IPS-18a (cell line): Measurements from ENCODE around the gene ECM1.

ENCODE experiments used
- H3K27ac ChIP-seq: one replicate; pipeline ENCODE4 v1.5.1; 2013; ENCODE audit warnings: low read length
- H3K27me3 ChIP-seq: one replicate; pipeline ENCODE4 v1.6.1; 2013; ENCODE audit warnings: mild to moderate bottlenecking, low read length; ENCODE audit not compliant: control insufficient read depth, insufficient read depth
- H3K36me3 ChIP-seq: one replicate; pipeline ENCODE4 v1.6.1; 2013; ENCODE audit warnings: low read depth, low read length; ENCODE audit not compliant: control insufficient read depth
- H3K4me1 ChIP-seq: one replicate; pipeline ENCODE4 v1.6.1; 2013; ENCODE audit warnings: low read depth, low read length; ENCODE audit not compliant: control insufficient read depth
- H3K4me3 ChIP-seq: one replicate; pipeline ENCODE4 v1.5.1; 2013; ENCODE audit warnings: low read length
- H3K9ac ChIP-seq: one replicate; pipeline ENCODE4 v1.6.1; 2013; ENCODE audit warnings: mild to moderate bottlenecking, low read length, moderate library complexity
- H3K9me3 ChIP-seq: one replicate; pipeline ENCODE4 v1.6.1; 2013; ENCODE audit warnings: low read depth, low read length; ENCODE audit not compliant: control insufficient read depth

The ECM1 gene

GRCh38 chr1:150507912-150508864 lies at the start of gene ECM1:
Gene ECM1, plus strand, starts transcription at chr1:150508109. Its CDS starts 101 bp downstream, at chr1:150508210.
- no peak within 1 kb of the TSS for H3K9ac ChIP-seq
- no peak within 1 kb of the TSS for H3K4me3 ChIP-seq
- no peak within 1 kb of the TSS for H3K27ac ChIP-seq
- no peaks in the 10 kb centered on the region for H3K9me3 ChIP-seq
- H3K36me3 ChIP-seq = peaks cover 33% of the 10 kb centered on the region
- H3K27me3 ChIP-seq = no peaks in the 10 kb centered on the region
- no peaks in the 10 kb centered on the region for H3K4me1 ChIP-seq

- H3K36me3 ChIP-seq = peaks cover 24% of the 10 kb centered on the region
- no peaks in the 10 kb centered on the region for H3K4me1 ChIP-seq
- H3K9ac ChIP-seq = no peak overlapping the region
- H3K4me3 ChIP-seq = no peak overlapping the region
- H3K9me3 ChIP-seq = no peaks in the 10 kb centered on the region
- H3K27me3 ChIP-seq = no peaks in the 10 kb centered on the region
- H3K27ac ChIP-seq = no peak overlapping the region
These were observed 43.5 kb upstream of the ECM1 start for GRCh38 chr1:150464422-150464826.

GRCh38 chr1:150466964-150467363 lies 40.9 kb upstream of the ECM1 start:
- H3K4me1 ChIP-seq = no peaks in the 10 kb centered on the region
- no peaks in the 10 kb centered on the region for H3K9me3 ChIP-seq
- H3K4me3 ChIP-seq = no peak overlapping the region
- no peaks in the 10 kb centered on the region for H3K27me3 ChIP-seq
- peaks cover 32% of the 10 kb centered on the region for H3K36me3 ChIP-seq
- no peak overlapping the region for H3K27ac ChIP-seq
- H3K9ac ChIP-seq = no peak overlapping the region

- Histone ChIP-seq H3K27ac (no peak overlapping the region), H3K27me3 (no peaks in the 10 kb centered on the region), H3K9ac (no peak overlapping the region), H3K36me3 (peaks cover 43% of the 10 kb centered on the region), H3K4me3 (no peak overlapping the region), H3K9me3 (no peaks in the 10 kb centered on the region), H3K4me1 (no peaks in the 10 kb centered on the region)
These were observed 38.6 kb upstream of the ECM1 start for GRCh38 chr1:150469291-150469690.

- Histone ChIP-seq H3K9ac (no peak overlapping the region), H3K27me3 (no peaks in the 10 kb centered on the region), H3K9me3 (no peaks in the 10 kb centered on the region), H3K27ac (no peak overlapping the region), H3K4me3 (no peak overlapping the region), H3K4me1 (no peaks in the 10 kb centered on the region), H3K36me3 (peaks cover 32% of the 10 kb centered on the region)
These were observed 35.2 kb upstream of the ECM1 start for GRCh38 chr1:150472601-150473200.

GRCh38 chr1:150473659-150474058 lies 34.2 kb upstream of the ECM1 start:
- H3K27ac ChIP-seq = no peak overlapping the region
- H3K4me3 ChIP-seq = no peak overlapping the region
- no peaks in the 10 kb centered on the region for H3K4me1 ChIP-seq
- peaks cover 32% of the 10 kb centered on the region for H3K36me3 ChIP-seq
- no peaks in the 10 kb centered on the region for H3K9me3 ChIP-seq
- no peak overlapping the region for H3K9ac ChIP-seq
- no peaks in the 10 kb centered on the region for H3K27me3 ChIP-seq

DNA sequence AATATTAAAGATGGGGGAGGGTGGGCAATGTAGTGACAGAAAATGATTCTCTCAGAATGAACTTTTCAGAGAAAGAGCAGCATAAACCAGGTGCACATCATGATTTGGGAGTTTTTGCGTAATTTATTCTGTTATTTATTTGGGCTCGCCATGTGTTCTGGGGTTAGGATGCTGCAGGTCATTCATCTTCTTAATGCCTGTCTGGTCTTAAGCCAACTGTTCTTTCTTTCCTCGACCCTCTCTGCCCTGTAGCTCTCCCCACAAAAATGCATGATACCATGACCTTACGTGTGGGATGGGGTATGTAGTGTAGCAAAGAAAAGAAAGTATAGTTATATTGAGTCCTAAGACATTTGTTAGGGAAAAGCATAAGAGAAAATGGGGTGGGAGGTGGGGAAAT lies 33.0 kb upstream of the ECM1 start:
- Histone ChIP-seq H3K27me3 (peaks cover 8% of the 10 kb centered on the region), H3K4me3 (no peak overlapping the region), H3K36me3 (peaks cover 32% of the 10 kb centered on the region), H3K27ac (no peak overlapping the region), H3K9me3 (no peaks in the 10 kb centered on the region), H3K9ac (no peak overlapping the region), H3K4me1 (no peaks in the 10 kb centered on the region)

DNA sequence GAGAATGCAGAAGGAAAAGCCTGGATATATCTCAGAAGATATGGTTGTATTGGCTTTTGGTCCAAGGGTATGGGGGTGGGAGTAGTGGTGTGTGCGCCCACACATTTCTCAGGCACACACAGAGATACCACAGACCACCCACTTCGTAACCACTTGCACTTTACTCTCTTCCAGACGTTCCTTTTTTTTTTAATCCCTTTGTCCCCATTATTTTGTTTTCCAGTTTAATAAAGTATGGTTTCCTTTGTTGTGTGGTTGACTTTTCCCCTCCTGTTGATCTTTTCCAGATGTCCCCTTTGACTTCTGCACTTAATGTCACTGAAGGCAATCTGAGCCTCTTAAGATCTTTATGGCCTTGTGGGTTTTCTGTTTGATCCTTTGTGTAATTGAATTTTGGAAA lies 31.2 kb upstream of the ECM1 start:
- no peaks in the 10 kb centered on the region for H3K4me1 ChIP-seq

GRCh38 chr1:150477320-150477719 lies 30.6 kb upstream of the ECM1 start:
- Histone ChIP-seq H3K9me3 (no peaks in the 10 kb centered on the region), H3K27me3 (peaks cover 9% of the 10 kb centered on the region), H3K36me3 (peaks cover 7% of the 10 kb centered on the region), H3K27ac (no peak overlapping the region), H3K4me3 (no peak overlapping the region), H3K4me1 (no peaks in the 10 kb centered on the region), H3K9ac (no peak overlapping the region)

More for the DNA sequence above, 31.2 kb upstream of the ECM1 start:
- Histone ChIP-seq H3K27ac (no peak overlapping the region), H3K9me3 (no peaks in the 10 kb centered on the region), H3K27me3 (peaks cover 9% of the 10 kb centered on the region), H3K36me3 (peaks cover 13% of the 10 kb centered on the region), H3K9ac (no peak overlapping the region), H3K4me3 (no peak overlapping the region)

DNA sequence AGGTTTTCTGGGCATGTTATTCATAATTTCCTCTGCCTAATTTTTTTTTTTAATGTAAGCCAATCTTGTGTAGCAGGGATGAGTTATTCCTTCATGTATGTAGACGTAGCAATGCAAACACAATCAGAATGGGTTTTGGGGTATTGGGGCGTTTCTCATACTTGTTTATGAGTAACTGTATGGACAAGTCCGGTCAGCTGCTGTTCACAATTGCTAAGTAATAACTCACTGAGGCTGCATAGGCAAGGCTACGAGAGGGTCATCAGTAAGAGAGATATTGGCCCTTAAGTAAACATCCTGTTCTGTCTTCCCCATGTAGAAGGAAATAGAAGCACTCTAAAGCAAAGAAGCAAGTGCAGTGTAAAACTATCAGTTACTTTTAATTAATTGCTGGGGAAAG lies 30.2 kb upstream of the ECM1 start:
- H3K27me3 ChIP-seq = peaks cover 9% of the 10 kb centered on the region
- no peaks in the 10 kb centered on the region for H3K9me3 ChIP-seq
- no peaks in the 10 kb centered on the region for H3K4me1 ChIP-seq
- H3K36me3 ChIP-seq = peaks cover 3% of the 10 kb centered on the region
- H3K9ac ChIP-seq = no peak overlapping the region
- no peak overlapping the region for H3K4me3 ChIP-seq
- no peak overlapping the region for H3K27ac ChIP-seq

- H3K4me1 ChIP-seq = no peaks in the 10 kb centered on the region
These were observed 28.5 kb upstream of the ECM1 start for GRCh38 chr1:150479370-150479769.

More at GRCh38 chr1:150479370-150479769, 28.5 kb upstream of the ECM1 start:
- no peaks in the 10 kb centered on the region for H3K9me3 ChIP-seq
- H3K27ac ChIP-seq = no peak overlapping the region
- no peaks in the 10 kb centered on the region for H3K36me3 ChIP-seq
- no peak overlapping the region for H3K9ac ChIP-seq
- no peak overlapping the region for H3K4me3 ChIP-seq
- H3K27me3 ChIP-seq = peaks cover 9% of the 10 kb centered on the region
